IMR-90 (cell line): ENCODE data around the gene GIMAP4. TPM values are rescaled to one million over a fixed set of nuclear protein-coding genes. Genes with fewer than 3 reads are reported as not detected.

ENCODE experiments used
- ATAC-seq: fragments of 200-7000 bp; cut with Tn5 transposase; 2 replicates; pipeline ENCODE4 v1.9.1; 2020; ENCODE audit warnings: low read depth, mild to moderate bottlenecking, moderate library complexity
- BruUV-seq: library from RNA; stranded (reverse); fragments of 400-500 nt; replicated peaks from 2 replicates; lab custom pipeline; 2021; lab: Mats Ljungman, UMichigan
- CTCF ChIA-PET: fragments of 300-600 bp; formaldehyde crosslinking; extraction: SDS; loops from one replicate; lab custom pipeline; 2021; ENCODE audit warnings: antibody characterized with exemption; lab: Yijun Ruan, JAX
- POLR2A ChIA-PET: fragments of 300-600 bp; sonication (Branson Sonifier 250); formaldehyde crosslinking; loops from one replicate; lab custom pipeline; 2022; ENCODE audit warnings: antibody characterized with exemption; ENCODE audit not compliant: unreplicated experiment; lab: Charles Lee
- DNase-seq: peaks from one replicate; pipeline ENCODE4 v3.0.0; 2013
- H2AFZ ChIP-seq: replicated peaks from 2 replicates; pipeline ENCODE3; 2013; ENCODE audit warnings: low read length, mild to moderate bottlenecking; ENCODE audit not compliant: poor library complexity
- H2AK5ac ChIP-seq: 2 replicates; pipeline ENCODE4 v1.6.1; 2013; ENCODE audit warnings: low read depth, low read length, inconsistent platforms
- H2AK9ac ChIP-seq: replicated peaks from 2 replicates; pipeline ENCODE3; 2013; ENCODE audit warnings: mild to moderate bottlenecking, low read depth, low read length, moderate library complexity; ENCODE audit not compliant: poor library complexity
- H2BK120ac ChIP-seq: 2 replicates; pipeline ENCODE4 v1.6.1; 2013; ENCODE audit warnings: low read depth, low read length, inconsistent platforms
- H2BK15ac ChIP-seq: 3 replicates; pipeline ENCODE4 v1.6.1; 2013; ENCODE audit warnings: low read depth, low read length, inconsistent platforms
- H2BK20ac ChIP-seq: 2 replicates; pipeline ENCODE4 v1.6.1; 2013; ENCODE audit warnings: low read depth, mild to moderate bottlenecking, inconsistent platforms, low read length, moderate library complexity
- H2BK5ac ChIP-seq: 2 replicates; pipeline ENCODE4 v1.6.1; 2013; ENCODE audit warnings: mild to moderate bottlenecking, low read depth, low read length, inconsistent platforms; ENCODE audit not compliant: poor library complexity, severe bottlenecking
- H3K14ac ChIP-seq: replicated peaks from 2 replicates; pipeline ENCODE4 v1.6.1; 2013; ENCODE audit warnings: low read depth, low read length, inconsistent platforms
- H3K18ac ChIP-seq: 2 replicates; pipeline ENCODE4 v1.6.1; 2013; ENCODE audit warnings: low read depth, low read length, control low read depth
- H3K23ac ChIP-seq: 2 replicates; pipeline ENCODE4 v1.6.1; 2013; ENCODE audit warnings: low read depth, low read length, inconsistent platforms
- H3K27ac ChIP-seq: 2 replicates; pipeline ENCODE4 v1.5.1; 2013; ENCODE audit warnings: mild to moderate bottlenecking, control low read depth, low read length; ENCODE audit not compliant: insufficient read depth
- H3K27me3 ChIP-seq: 2 replicates; pipeline ENCODE4 v1.6.1; 2013; ENCODE audit warnings: low read length; ENCODE audit not compliant: control insufficient read depth, insufficient read depth
- H3K36me3 ChIP-seq: 2 replicates; pipeline ENCODE4 v1.6.1; 2013; ENCODE audit warnings: low read length, mixed read lengths; ENCODE audit not compliant: control insufficient read depth, insufficient read depth
- H3K4ac ChIP-seq: 2 replicates; pipeline ENCODE4 v1.6.1; 2013; ENCODE audit warnings: low read depth, low read length, inconsistent platforms
- H3K4me1 ChIP-seq: 2 replicates; pipeline ENCODE4 v1.6.1; 2013; ENCODE audit warnings: low read length, mixed read lengths; ENCODE audit not compliant: control insufficient read depth, insufficient read depth
- H3K4me2 ChIP-seq: 2 replicates; pipeline ENCODE4 v1.6.1; 2013; ENCODE audit warnings: low read depth, mild to moderate bottlenecking, control low read depth, low read length, moderate library complexity
- H3K4me3 ChIP-seq: 2 replicates; pipeline ENCODE4 v1.5.1; 2013; ENCODE audit warnings: low read depth, mild to moderate bottlenecking, control low read depth, low read length, moderate library complexity; ENCODE audit not compliant: insufficient read depth
- H3K56ac ChIP-seq: 2 replicates; pipeline ENCODE4 v1.6.1; 2013; ENCODE audit warnings: low read length, inconsistent platforms; ENCODE audit not compliant: insufficient read depth; ENCODE audit errors: extremely low read depth
- H3K79me1 ChIP-seq, 2 experiments: 2 replicates each; pipeline ENCODE4 v1.6.1; 2013; ENCODE audit warnings: low read length in 2 of 2, inconsistent platforms in 1 of 2, low read depth in 1 of 2
- H3K9ac ChIP-seq: 2 replicates; pipeline ENCODE4 v1.6.1; 2013; ENCODE audit warnings: low read depth, low read length, control low read depth
- H3K9me1 ChIP-seq: 2 replicates; pipeline ENCODE4 v1.6.1; 2013; ENCODE audit warnings: low read length, inconsistent platforms; ENCODE audit not compliant: insufficient read depth
- H3K9me3 ChIP-seq: 2 replicates; pipeline ENCODE4 v1.6.1; 2013; ENCODE audit warnings: low read length; ENCODE audit not compliant: control insufficient read depth, insufficient read depth
- H4K20me1 ChIP-seq: 2 replicates; pipeline ENCODE4 v1.6.1; 2013; ENCODE audit warnings: low read length, inconsistent platforms; ENCODE audit not compliant: insufficient read depth
- H4K5ac ChIP-seq: 2 replicates; pipeline ENCODE4 v1.6.1; 2013; ENCODE audit warnings: mild to moderate bottlenecking, low read depth, low read length, control low read depth
- H4K8ac ChIP-seq, 2 experiments: 2 replicates each; pipeline ENCODE4 v1.6.1; 2013; ENCODE audit warnings: low read depth in 2 of 2, low read length in 2 of 2, control low read depth in 1 of 2, inconsistent platforms in 1 of 2
- H4K91ac ChIP-seq: 2 replicates; pipeline ENCODE4 v1.6.1; 2013; ENCODE audit warnings: low read depth, low read length, inconsistent platforms; ENCODE audit not compliant: insufficient read depth
- BHLHE40 ChIP-seq: fragments of 150-350 bp; IDR thresholded peaks from 2 replicates; pipeline ENCODE4 v1.6.1; 2016; ENCODE audit warnings: mild to moderate bottlenecking, low read depth, low read length
- CEBPB ChIP-seq: IDR thresholded peaks from 2 replicates; pipeline ENCODE4 v1.6.1; 2012; ENCODE audit warnings: low read depth, low read length, improper control_type of control experiment
- CHD1 ChIP-seq: IDR thresholded peaks from 2 replicates; pipeline ENCODE4 v1.6.1; 2012; ENCODE audit warnings: low read depth, low read length, improper control_type of control experiment
- FOS ChIP-seq: fragments of 150-350 bp; IDR thresholded peaks from 2 replicates; pipeline ENCODE4 v1.6.1; 2016; ENCODE audit warnings: low read depth, low read length
- MAFK ChIP-seq: IDR thresholded peaks from 2 replicates; pipeline ENCODE4 v1.6.1; 2012; ENCODE audit warnings: low read depth, low read length, improper control_type of control experiment
- MAZ ChIP-seq: IDR thresholded peaks from 2 replicates; pipeline ENCODE4 v1.6.1; 2012; ENCODE audit warnings: low read depth, mild to moderate bottlenecking, low read length, improper control_type of control experiment, moderate library complexity, borderline replicate concordance
- MXI1 ChIP-seq: IDR thresholded peaks from 2 replicates; pipeline ENCODE4 v1.6.1; 2012; ENCODE audit warnings: low read depth, mild to moderate bottlenecking, low read length, moderate library complexity, borderline replicate concordance
- NFE2L2 ChIP-seq: fragments of 150-350 bp; IDR thresholded peaks from 2 replicates; pipeline ENCODE4 v1.6.1; 2016; ENCODE audit warnings: low read depth, mild to moderate bottlenecking, low read length
- POLR2A ChIP-seq: IDR thresholded peaks from 2 replicates; pipeline ENCODE4 v1.6.1; 2012; ENCODE audit warnings: mild to moderate bottlenecking, low read depth, low read length
- RAD21 ChIP-seq: IDR thresholded peaks from 2 replicates; pipeline ENCODE4 v1.6.1; 2012; ENCODE audit warnings: low read length, improper control_type of control experiment
- RCOR1 ChIP-seq: IDR thresholded peaks from 2 replicates; pipeline ENCODE4 v1.6.1; 2012; ENCODE audit warnings: mild to moderate bottlenecking, low read length, improper control_type of control experiment; ENCODE audit not compliant: insufficient replicate concordance
- RFX5 ChIP-seq: IDR thresholded peaks from 2 replicates; pipeline ENCODE4 v1.8.0; 2012; ENCODE audit warnings: low read depth, mild to moderate bottlenecking, low read length, moderate library complexity
- WGBS, 2 experiments: methylation state at CpG; one replicate each; pipeline versions ENCODE4 v1.1.5 to v1.1.7; 2013; ENCODE audit warnings: missing lambda C conversion rate in 2 of 2; ENCODE audit not compliant: insufficient read length in 1 of 2; ENCODE audit errors: extremely low coverage in 2 of 2; 5-methylcytosine and 5-hydroxymethylcytosine counted together
- dilution Hi-C: fragments of 300-500 bp; cut with HindIII; formaldehyde crosslinking; loops from one replicate; pipeline ENCODE4 v1.14.3; 2018; ENCODE audit warnings: low sequenced_read_pairs; ENCODE audit not compliant: unreplicated experiment
- in situ Hi-C: fragments of 300-500 bp; cut with MboI; formaldehyde crosslinking; loops from 3 replicates; pipeline ENCODE4 v1.14.3; 2019; ENCODE audit warnings: low sequenced_read_pairs, inconsistent platforms, mixed read lengths
- intact Hi-C: fragments of 100-400 bp; cut with micrococcal nuclease; formaldehyde crosslinking; loops from 2 replicates; pipeline ENCODE4 v1.10.0; 2022
- polyA plus RNA-seq, 3 experiments: library from polyadenylated mRNA; depleted of rRNA; stranded (reverse); fragments of >200 nt; gene quantifications; 2 replicates each; pipeline ENCODE4 v1.2.3, GENCODE V29; 2012; ENCODE audit warnings: low replicate concordance in 1 of 3
- total RNA-seq: library from RNA; depleted of rRNA; stranded (reverse); fragments of >200 nt; gene quantifications from 2 replicates; pipeline ENCODE4 v1.2.3, GENCODE V29; 2012
- TF ChIP-seq, protein P1 (sequence below): fragments of 150-350 bp; IDR thresholded peaks from 2 replicates; pipeline ENCODE4 v1.6.1; 2017; ENCODE audit warnings: mild to moderate bottlenecking, antibody characterized with exemption, low read length, low read depth
- TF ChIP-seq, protein P2 (sequence below): fragments of 150-350 bp; IDR thresholded peaks from 2 replicates; pipeline ENCODE4 v1.6.1; 2016; ENCODE audit warnings: low read depth, mild to moderate bottlenecking, low read length, moderate library complexity, borderline replicate concordance

GIMAP4 gene
- total and polyA plus RNA-seq, 2 of the 4 experiments (the other 2 are of a cell fraction) = not detected

DNA sequence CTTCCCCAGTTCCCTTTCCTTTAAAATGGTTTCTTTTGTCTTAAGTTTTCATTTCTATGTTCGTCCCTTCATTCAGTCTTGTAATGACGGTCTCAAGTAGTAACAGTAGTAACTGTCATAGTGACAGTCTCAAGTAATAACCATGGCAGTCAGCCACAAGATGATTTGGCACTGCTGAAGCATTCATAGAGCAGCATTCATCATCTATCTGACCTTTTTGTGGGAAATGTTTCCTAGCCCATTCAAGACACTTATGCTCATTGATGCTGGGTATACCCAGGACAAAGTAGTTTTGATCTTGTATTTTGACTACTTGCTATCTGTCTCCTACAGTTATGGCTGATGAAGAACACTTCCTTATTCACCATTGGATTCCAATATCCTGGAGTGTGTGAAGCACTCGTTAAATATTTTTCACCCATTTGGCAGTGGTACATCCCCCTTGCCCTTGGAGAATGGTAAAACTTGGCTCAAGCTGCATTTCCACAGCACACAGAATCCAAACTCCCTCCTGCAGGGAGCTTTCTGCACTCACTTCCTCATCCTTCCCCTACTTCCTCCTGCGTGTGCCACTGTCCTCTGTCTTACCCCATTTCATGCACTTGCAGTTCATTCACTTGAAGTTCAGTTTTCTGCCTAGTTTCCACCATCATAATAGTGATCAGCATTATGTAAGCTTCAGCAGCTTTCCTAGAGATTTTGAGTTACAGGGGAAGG lies 19.0 kb downstream of the GIMAP4 start:
- TF ChIP-seq POLR2A (no peak), BHLHE40 (no peak), RCOR1 (no peak), NFE2L2 (no peak), FOS (no peak), RAD21 (no peak), CHD1 (no peak), MAFK (no peak), CEBPB (no peak), MAZ (no peak), RFX5 (no peak), MXI1 (no peak)
- TF ChIP-seq, protein P1, sequence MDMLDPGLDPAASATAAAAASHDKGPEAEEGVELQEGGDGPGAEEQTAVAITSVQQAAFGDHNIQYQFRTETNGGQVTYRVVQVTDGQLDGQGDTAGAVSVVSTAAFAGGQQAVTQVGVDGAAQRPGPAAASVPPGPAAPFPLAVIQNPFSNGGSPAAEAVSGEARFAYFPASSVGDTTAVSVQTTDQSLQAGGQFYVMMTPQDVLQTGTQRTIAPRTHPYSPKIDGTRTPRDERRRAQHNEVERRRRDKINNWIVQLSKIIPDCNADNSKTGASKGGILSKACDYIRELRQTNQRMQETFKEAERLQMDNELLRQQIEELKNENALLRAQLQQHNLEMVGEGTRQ = no peak
- TF ChIP-seq, protein P2, sequence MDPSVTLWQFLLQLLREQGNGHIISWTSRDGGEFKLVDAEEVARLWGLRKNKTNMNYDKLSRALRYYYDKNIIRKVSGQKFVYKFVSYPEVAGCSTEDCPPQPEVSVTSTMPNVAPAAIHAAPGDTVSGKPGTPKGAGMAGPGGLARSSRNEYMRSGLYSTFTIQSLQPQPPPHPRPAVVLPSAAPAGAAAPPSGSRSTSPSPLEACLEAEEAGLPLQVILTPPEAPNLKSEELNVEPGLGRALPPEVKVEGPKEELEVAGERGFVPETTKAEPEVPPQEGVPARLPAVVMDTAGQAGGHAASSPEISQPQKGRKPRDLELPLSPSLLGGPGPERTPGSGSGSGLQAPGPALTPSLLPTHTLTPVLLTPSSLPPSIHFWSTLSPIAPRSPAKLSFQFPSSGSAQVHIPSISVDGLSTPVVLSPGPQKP = no peak

More for the DNA sequence above, 19.0 kb downstream of the GIMAP4 start:
- H2BK5ac ChIP-seq = no peak overlapping the region
- no peak overlapping the region for H4K91ac ChIP-seq
- no peaks in the 10 kb centered on the region for H4K20me1 ChIP-seq
- no peak overlapping the region for H3K9ac ChIP-seq
- intact Hi-C loops = no loop called here
- H3K9me1 ChIP-seq = no peaks in the 10 kb centered on the region
- H3K27ac ChIP-seq = no peak overlapping the region
- ChIA-PET CTCF (no interaction called here), POLR2A (no interaction called here)
- H3K4me1 ChIP-seq = no peaks in the 10 kb centered on the region
- H3K14ac ChIP-seq = no peak overlapping the region
- no peaks in the 10 kb centered on the region for H3K79me1 ChIP-seq
- DNase-seq = no peak
- no peak overlapping the region for H3K4ac ChIP-seq
- no peaks in the 10 kb centered on the region for H3K36me3 ChIP-seq
- H3K4me2 ChIP-seq = no peak overlapping the region
- no peak for ATAC-seq
- in situ Hi-C loops = no loop called here
- H3K4me3 ChIP-seq = no peak overlapping the region
- H2AK5ac ChIP-seq = no peak overlapping the region
- no peak overlapping the region for H3K18ac ChIP-seq
- no peak overlapping the region for H3K23ac ChIP-seq
- H3K27me3 ChIP-seq = no peaks in the 10 kb centered on the region
- no peak overlapping the region for H3K56ac ChIP-seq
- H3K9me3 ChIP-seq = peaks cover 11% of the 10 kb centered on the region
- no peak overlapping the region for H2AK9ac ChIP-seq
- dilution Hi-C loops = no loop called here
- H2BK20ac ChIP-seq = no peak overlapping the region
- no TSS peak for BruUV-seq
- WGBS, 2 experiments = no CpG with 5 or more reads among the region's 4 CpGs
- H2BK15ac ChIP-seq = no peak overlapping the region
- H2AFZ ChIP-seq = no peak overlapping the region
- no peak overlapping the region for H4K8ac ChIP-seq
- no peak overlapping the region for H4K5ac ChIP-seq
- no peak overlapping the region for H2BK120ac ChIP-seq
